IMR-90 (cell line): ENCODE measurements around the gene WDR45B. TPM values are rescaled to one million over a fixed set of nuclear protein-coding genes. Genes with fewer than 3 reads are reported as not detected.
A peak's percentile ranks its signal among the peaks of the same experiment; 100 is the strongest.

Source experiments
- ATAC-seq: fragments of 200-7000 bp; cut with Tn5 transposase; 2 replicates; pipeline ENCODE4 v1.9.1; 2020; ENCODE audit warnings: low read depth, mild to moderate bottlenecking, moderate library complexity
- BruUV-seq: library from RNA; stranded (reverse); fragments of 400-500 nt; replicated peaks from 2 replicates; lab custom pipeline; 2021; lab: Mats Ljungman, UMichigan
- CTCF ChIA-PET: fragments of 300-600 bp; formaldehyde crosslinking; extraction: SDS; loops from one replicate; lab custom pipeline; 2021; ENCODE audit warnings: antibody characterized with exemption; lab: Yijun Ruan, JAX
- POLR2A ChIA-PET: fragments of 300-600 bp; sonication (Branson Sonifier 250); formaldehyde crosslinking; loops from one replicate; lab custom pipeline; 2022; ENCODE audit warnings: antibody characterized with exemption; ENCODE audit not compliant: unreplicated experiment; lab: Charles Lee
- DNase-seq: peaks from one replicate; pipeline ENCODE4 v3.0.0; 2013
- H2AFZ ChIP-seq: replicated peaks from 2 replicates; pipeline ENCODE3; 2013; ENCODE audit warnings: low read length, mild to moderate bottlenecking; ENCODE audit not compliant: poor library complexity
- H2AK5ac ChIP-seq: 2 replicates; pipeline ENCODE4 v1.6.1; 2013; ENCODE audit warnings: low read depth, low read length, inconsistent platforms
- H2AK9ac ChIP-seq: replicated peaks from 2 replicates; pipeline ENCODE3; 2013; ENCODE audit warnings: mild to moderate bottlenecking, low read depth, low read length, moderate library complexity; ENCODE audit not compliant: poor library complexity
- H2BK120ac ChIP-seq: 2 replicates; pipeline ENCODE4 v1.6.1; 2013; ENCODE audit warnings: low read depth, low read length, inconsistent platforms
- H2BK15ac ChIP-seq: 3 replicates; pipeline ENCODE4 v1.6.1; 2013; ENCODE audit warnings: low read depth, low read length, inconsistent platforms
- H2BK20ac ChIP-seq: 2 replicates; pipeline ENCODE4 v1.6.1; 2013; ENCODE audit warnings: low read depth, mild to moderate bottlenecking, inconsistent platforms, low read length, moderate library complexity
- H2BK5ac ChIP-seq: 2 replicates; pipeline ENCODE4 v1.6.1; 2013; ENCODE audit warnings: mild to moderate bottlenecking, low read depth, low read length, inconsistent platforms; ENCODE audit not compliant: poor library complexity, severe bottlenecking
- H3K14ac ChIP-seq: replicated peaks from 2 replicates; pipeline ENCODE4 v1.6.1; 2013; ENCODE audit warnings: low read depth, low read length, inconsistent platforms
- H3K18ac ChIP-seq: 2 replicates; pipeline ENCODE4 v1.6.1; 2013; ENCODE audit warnings: low read depth, low read length, control low read depth
- H3K23ac ChIP-seq: 2 replicates; pipeline ENCODE4 v1.6.1; 2013; ENCODE audit warnings: low read depth, low read length, inconsistent platforms
- H3K27ac ChIP-seq: 2 replicates; pipeline ENCODE4 v1.5.1; 2013; ENCODE audit warnings: mild to moderate bottlenecking, control low read depth, low read length; ENCODE audit not compliant: insufficient read depth
- H3K27me3 ChIP-seq: 2 replicates; pipeline ENCODE4 v1.6.1; 2013; ENCODE audit warnings: low read length; ENCODE audit not compliant: control insufficient read depth, insufficient read depth
- H3K36me3 ChIP-seq: 2 replicates; pipeline ENCODE4 v1.6.1; 2013; ENCODE audit warnings: low read length, mixed read lengths; ENCODE audit not compliant: control insufficient read depth, insufficient read depth
- H3K4ac ChIP-seq: 2 replicates; pipeline ENCODE4 v1.6.1; 2013; ENCODE audit warnings: low read depth, low read length, inconsistent platforms
- H3K4me1 ChIP-seq: 2 replicates; pipeline ENCODE4 v1.6.1; 2013; ENCODE audit warnings: low read length, mixed read lengths; ENCODE audit not compliant: control insufficient read depth, insufficient read depth
- H3K4me2 ChIP-seq: 2 replicates; pipeline ENCODE4 v1.6.1; 2013; ENCODE audit warnings: low read depth, mild to moderate bottlenecking, control low read depth, low read length, moderate library complexity
- H3K4me3 ChIP-seq: 2 replicates; pipeline ENCODE4 v1.5.1; 2013; ENCODE audit warnings: low read depth, mild to moderate bottlenecking, control low read depth, low read length, moderate library complexity; ENCODE audit not compliant: insufficient read depth
- H3K56ac ChIP-seq: 2 replicates; pipeline ENCODE4 v1.6.1; 2013; ENCODE audit warnings: low read length, inconsistent platforms; ENCODE audit not compliant: insufficient read depth; ENCODE audit errors: extremely low read depth
- H3K79me1 ChIP-seq, 2 experiments: 2 replicates each; pipeline ENCODE4 v1.6.1; 2013; ENCODE audit warnings: low read length in 2 of 2, inconsistent platforms in 1 of 2, low read depth in 1 of 2
- H3K9ac ChIP-seq: 2 replicates; pipeline ENCODE4 v1.6.1; 2013; ENCODE audit warnings: low read depth, low read length, control low read depth
- H3K9me1 ChIP-seq: 2 replicates; pipeline ENCODE4 v1.6.1; 2013; ENCODE audit warnings: low read length, inconsistent platforms; ENCODE audit not compliant: insufficient read depth
- H3K9me3 ChIP-seq: 2 replicates; pipeline ENCODE4 v1.6.1; 2013; ENCODE audit warnings: low read length; ENCODE audit not compliant: control insufficient read depth, insufficient read depth
- H4K20me1 ChIP-seq: 2 replicates; pipeline ENCODE4 v1.6.1; 2013; ENCODE audit warnings: low read length, inconsistent platforms; ENCODE audit not compliant: insufficient read depth
- H4K5ac ChIP-seq: 2 replicates; pipeline ENCODE4 v1.6.1; 2013; ENCODE audit warnings: mild to moderate bottlenecking, low read depth, low read length, control low read depth
- H4K8ac ChIP-seq, 2 experiments: 2 replicates each; pipeline ENCODE4 v1.6.1; 2013; ENCODE audit warnings: low read depth in 2 of 2, low read length in 2 of 2, control low read depth in 1 of 2, inconsistent platforms in 1 of 2
- H4K91ac ChIP-seq: 2 replicates; pipeline ENCODE4 v1.6.1; 2013; ENCODE audit warnings: low read depth, low read length, inconsistent platforms; ENCODE audit not compliant: insufficient read depth
- BHLHE40 ChIP-seq: fragments of 150-350 bp; IDR thresholded peaks from 2 replicates; pipeline ENCODE4 v1.6.1; 2016; ENCODE audit warnings: mild to moderate bottlenecking, low read depth, low read length
- CEBPB ChIP-seq: IDR thresholded peaks from 2 replicates; pipeline ENCODE4 v1.6.1; 2012; ENCODE audit warnings: low read depth, low read length, improper control_type of control experiment
- CHD1 ChIP-seq: IDR thresholded peaks from 2 replicates; pipeline ENCODE4 v1.6.1; 2012; ENCODE audit warnings: low read depth, low read length, improper control_type of control experiment
- ELK1 ChIP-seq: fragments of 150-350 bp; IDR thresholded peaks from 2 replicates; pipeline ENCODE4 v1.6.1; 2016; ENCODE audit warnings: low read depth, mild to moderate bottlenecking, low read length, moderate library complexity, borderline replicate concordance
- FOS ChIP-seq: fragments of 150-350 bp; IDR thresholded peaks from 2 replicates; pipeline ENCODE4 v1.6.1; 2016; ENCODE audit warnings: low read depth, low read length
- MAZ ChIP-seq: IDR thresholded peaks from 2 replicates; pipeline ENCODE4 v1.6.1; 2012; ENCODE audit warnings: low read depth, mild to moderate bottlenecking, low read length, improper control_type of control experiment, moderate library complexity, borderline replicate concordance
- MXI1 ChIP-seq: IDR thresholded peaks from 2 replicates; pipeline ENCODE4 v1.6.1; 2012; ENCODE audit warnings: low read depth, mild to moderate bottlenecking, low read length, moderate library complexity, borderline replicate concordance
- RAD21 ChIP-seq: IDR thresholded peaks from 2 replicates; pipeline ENCODE4 v1.6.1; 2012; ENCODE audit warnings: low read length, improper control_type of control experiment
- RFX5 ChIP-seq: IDR thresholded peaks from 2 replicates; pipeline ENCODE4 v1.8.0; 2012; ENCODE audit warnings: low read depth, mild to moderate bottlenecking, low read length, moderate library complexity
- USF2 ChIP-seq: fragments of 150-350 bp; IDR thresholded peaks from 2 replicates; pipeline ENCODE4 v1.6.1; 2017; ENCODE audit warnings: mild to moderate bottlenecking, antibody characterized with exemption, low read length, low read depth
- WGBS, 2 experiments: methylation state at CpG; one replicate each; pipeline versions ENCODE4 v1.1.5 to v1.1.7; 2013; ENCODE audit warnings: missing lambda C conversion rate in 2 of 2; ENCODE audit not compliant: insufficient read length in 1 of 2; ENCODE audit errors: extremely low coverage in 2 of 2; 5-methylcytosine and 5-hydroxymethylcytosine counted together
- dilution Hi-C: fragments of 300-500 bp; cut with HindIII; formaldehyde crosslinking; loops from one replicate; pipeline ENCODE4 v1.14.3; 2018; ENCODE audit warnings: low sequenced_read_pairs; ENCODE audit not compliant: unreplicated experiment
- in situ Hi-C: fragments of 300-500 bp; cut with MboI; formaldehyde crosslinking; loops from 3 replicates; pipeline ENCODE4 v1.14.3; 2019; ENCODE audit warnings: low sequenced_read_pairs, inconsistent platforms, mixed read lengths
- intact Hi-C: fragments of 100-400 bp; cut with micrococcal nuclease; formaldehyde crosslinking; loops from 2 replicates; pipeline ENCODE4 v1.10.0; 2022
- polyA plus RNA-seq, 3 experiments: library from polyadenylated mRNA; depleted of rRNA; stranded (reverse); fragments of >200 nt; gene quantifications; 2 replicates each; pipeline ENCODE4 v1.2.3, GENCODE V29; 2012; ENCODE audit warnings: low replicate concordance in 1 of 3
- total RNA-seq: library from RNA; depleted of rRNA; stranded (reverse); fragments of >200 nt; gene quantifications from 2 replicates; pipeline ENCODE4 v1.2.3, GENCODE V29; 2012

Gene WDR45B
- total and polyA plus RNA-seq, 2 of the 4 experiments (the other 2 are of a cell fraction) = 98.2 to 110 TPM

GRCh38 chr17:82638183-82638773 is 10.0 kb downstream of the WDR45B start:
- no peak overlapping the region for H2BK5ac ChIP-seq
- no peak overlapping the region for H4K5ac ChIP-seq
- no peak for TF ChIP-seq FOS
- no peak for TF ChIP-seq RAD21
- no peak for TF ChIP-seq USF2
- no peak for TF ChIP-seq MAZ
- TF ChIP-seq CHD1 = no peak
- no peak for TF ChIP-seq CEBPB
- TF ChIP-seq ELK1 = no peak
- TF ChIP-seq BHLHE40 = no peak
- TF ChIP-seq MXI1 = no peak
- TF ChIP-seq RFX5 = no peak
- H4K91ac ChIP-seq = no peak overlapping the region
- no TSS peak for BruUV-seq
- no peak overlapping the region for H3K23ac ChIP-seq
- peaks cover 77% of the 10 kb centered on the region for H4K20me1 ChIP-seq
- no CpG with 5 or more reads among the region's 5 CpGs for WGBS, 2 experiments
- intact Hi-C loops (no loop called here), dilution Hi-C loops (no loop called here), in situ Hi-C loops (no loop called here)
- no peak overlapping the region for H3K4me2 ChIP-seq
- no peaks in the 10 kb centered on the region for H3K9me3 ChIP-seq
- no peak overlapping the region for H3K4ac ChIP-seq
- no peak overlapping the region for H2AFZ ChIP-seq
- POLR2A ChIA-PET = no interaction called here
- H3K4me3 ChIP-seq = no peak overlapping the region
- H4K8ac ChIP-seq = no peak overlapping the region
- H3K9me1 ChIP-seq = peaks cover 6% of the 10 kb centered on the region; the same call in 1 of the 2 replicates
- H2BK20ac ChIP-seq = no peak overlapping the region
- H3K9ac ChIP-seq = no peak overlapping the region
- H3K79me1 ChIP-seq = peaks cover 29 to 68% of the 10 kb centered on the region in 2 experiments
- no peak overlapping the region for H3K14ac ChIP-seq
- H3K4me1 ChIP-seq = peaks cover 1% of the 10 kb centered on the region; the same call in 1 of the 2 replicates
- peak; percentile 50 for ATAC-seq
- CTCF ChIA-PET = no interaction called here
- H3K27me3 ChIP-seq = no peaks in the 10 kb centered on the region
- no peak for DNase-seq
- no peak overlapping the region for H2BK15ac ChIP-seq
- H3K18ac ChIP-seq = no peak overlapping the region
- peaks cover 43% of the 10 kb centered on the region for H3K36me3 ChIP-seq
- no peak overlapping the region for H2AK5ac ChIP-seq
- no peak overlapping the region for H2BK120ac ChIP-seq
- no peak overlapping the region for H3K56ac ChIP-seq
- no peak overlapping the region for H3K27ac ChIP-seq
- no peak overlapping the region for H2AK9ac ChIP-seq
